ENCODE results near the gene GPR137. TPM values are rescaled to one million over a fixed set of nuclear protein-coding genes. Genes with fewer than 3 reads are reported as not detected.

Gene GPR137
- total RNA-seq, 1 experiment from 2014 or later, result 51.8 TPM

- TF ChIP-seq STAT6 (CRISPR knock-in tag; conservative IDR thresholded peaks at IDR 0.05; ENCODE audit: low read depth), result no peak
- TF ChIP-seq IRF2 (CRISPR knock-in tag; IDR thresholded peaks at IDR 0.05; ENCODE audit: borderline replicate concordance, low read depth), result no peak
Measured at GRCh38 chr11:64268893-64269539, 16.6 kb upstream of the GPR137 start (continued).

GRCh38 chr11:64269540-64270220 lies 16.0 kb upstream of the GPR137 start:
- Mint-ChIP-seq H3K36me3 (peaks cover 13% of the 10 kb centered on the region), H3K4me3 (peak overlapping the region; percentile 99), H3K27me3 (ENCODE audit: low read depth) (no peaks in the 10 kb centered on the region), H3K27ac (peak overlapping the region; percentile 100), H3K9me3 (no peaks in the 10 kb centered on the region), H3K4me1 (peaks cover 22% of the 10 kb centered on the region)
- ChIA-PET POLR2A (interaction anchor here (0.8 to 3.9 kb wide), 10 partner anchors 14 to 231 kb away, joined by 3 to 25 read pairs (median 5); partner anchors contain the start of genes BAD, CATSPERZ, FKBP2 and GPR137), CTCF (interaction anchor here (0.6 to 6.2 kb wide), 17 partner anchors 15 to 87 kb away, joined by 3 to 75 read pairs (median 8); partner anchors contain the start of genes BAD, CATSPERZ, ESRRA and FKBP2)
- peak; percentile 83 for ATAC-seq
- DNase-seq (ENCODE audit: low spot score), result peak; percentile 98
- TF ChIP-seq FOXK1 (CRISPR knock-in tag; IDR thresholded peaks at IDR 0.05) (peak; percentile 93), ZNF219 (CRISPR knock-in tag; IDR thresholded peaks at IDR 0.05; ENCODE audit: borderline replicate concordance) (no peak), ELF4 (CRISPR knock-in tag; IDR thresholded peaks at IDR 0.05; ENCODE audit: low read depth) (peak; percentile 81; the same call in 1 of the 2 replicates), KAT7 (CRISPR knock-in tag; IDR thresholded peaks at IDR 0.05; ENCODE audit: borderline replicate concordance) (peak; percentile 58; the same call in 1 of the 2 replicates), ESRRA (CRISPR knock-in tag; IDR thresholded peaks at IDR 0.05; ENCODE audit: borderline replicate concordance) (no peak; the same call in 1 of the 2 replicates), CDX4 (CRISPR knock-in tag; IDR thresholded peaks at IDR 0.05; ENCODE audit: borderline replicate concordance) (no peak), CBFB (CRISPR knock-in tag; IDR thresholded peaks at IDR 0.05; ENCODE audit: low read depth) (0 out of 2 replicates have a peak, but pooled peaks have one; percentile 41), ATF6 (CRISPR knock-in tag; IDR thresholded peaks at IDR 0.05) (no peak), EMX1 (CRISPR knock-in tag; IDR thresholded peaks at IDR 0.05) (0 out of 2 replicates have a peak, but pooled peaks have one; percentile 13), SOX15 (CRISPR knock-in tag; IDR thresholded peaks at IDR 0.05) (no peak), CREB1 (CRISPR knock-in tag; IDR thresholded peaks at IDR 0.05) (no peak), STAT6 (CRISPR knock-in tag; conservative IDR thresholded peaks at IDR 0.05; ENCODE audit: low read depth) (no peak), NFE2L1 (CRISPR knock-in tag; IDR thresholded peaks at IDR 0.05) (0 out of 2 replicates have a peak, but pooled peaks have one; percentile 36), ZNF263 (CRISPR knock-in tag; IDR thresholded peaks at IDR 0.05; ENCODE audit: low read depth) (no peak), ZNF416 (CRISPR knock-in tag; IDR thresholded peaks at IDR 0.05) (no peak; the same call in 1 of the 2 replicates), ZNF121 (CRISPR knock-in tag; IDR thresholded peaks at IDR 0.05) (peak; percentile 56; the same call in 1 of the 2 replicates), NFYB (CRISPR knock-in tag; conservative IDR thresholded peaks at IDR 0.05; ENCODE audit: low read depth) (0 out of 2 replicates have a peak, but pooled peaks have one; percentile 31), ZNF425 (CRISPR knock-in tag; conservative IDR thresholded peaks at IDR 0.05) (no peak), E2F1 (CRISPR knock-in tag; IDR thresholded peaks at IDR 0.05) (no peak), ATF3 (CRISPR knock-in tag; conservative IDR thresholded peaks at IDR 0.05) (no peak; the same call in 1 of the 2 replicates)
